H1 (cell line): ENCODE data around the gene AP1G2. TPM values are rescaled to one million over a fixed set of nuclear protein-coding genes. Genes with fewer than 3 reads are reported as not detected.

Source experiments
- CTCF ChIA-PET: fragments of 300-600 bp; sonication (Branson Sonifier 250); formaldehyde crosslinking; loops from one replicate; lab custom pipeline; 2021; ENCODE audit not compliant: partially characterized antibody; lab: Charles Lee
- POLR2A ChIA-PET: fragments of 300-600 bp; sonication (Branson Sonifier 250); formaldehyde crosslinking; loops from one replicate; lab custom pipeline; 2021; ENCODE audit warnings: inconsistent platforms; ENCODE audit not compliant: partially characterized antibody; lab: Charles Lee
- DNase-seq, 2 experiments: peaks; one replicate each; pipeline versions ENCODE4 v3.0.0 to v3.0.0-alpha.2; 2010 to 2022; ENCODE audit warnings: low spot score in 2 of 2, low read depth in 1 of 2, mixed read lengths in 1 of 2
- FAIRE-seq: peaks from 2 replicates; lab custom pipeline; 2011; peaks lifted over from hg19 to GRCh38; lab: Jason Lieb, UNC
- H2AFZ ChIP-seq: 2 replicates; pipeline ENCODE4 v1.8.1; 2012; ENCODE audit warnings: low read length, inconsistent platforms
- H2AK5ac ChIP-seq: 2 replicates; pipeline ENCODE4 v1.6.1; 2013; ENCODE audit warnings: low read depth, low read length
- H2BK120ac ChIP-seq: replicated peaks from 2 replicates; pipeline ENCODE3; 2013; ENCODE audit warnings: low read depth, low read length, inconsistent platforms
- H2BK12ac ChIP-seq: 2 replicates; pipeline ENCODE4 v1.6.1; 2013; ENCODE audit warnings: low read depth, low read length
- H2BK15ac ChIP-seq: 2 replicates; pipeline ENCODE4 v1.6.1; 2013; ENCODE audit warnings: low read length
- H2BK20ac ChIP-seq: 2 replicates; pipeline ENCODE4 v1.6.1; 2013; ENCODE audit warnings: low read length
- H2BK5ac ChIP-seq: 2 replicates; pipeline ENCODE4 v1.6.1; 2013; ENCODE audit warnings: low read depth, low read length
- H3K14ac ChIP-seq: 2 replicates; pipeline ENCODE4 v1.6.1; 2013; ENCODE audit warnings: inconsistent platforms; ENCODE audit not compliant: insufficient read length
- H3K18ac ChIP-seq: 2 replicates; pipeline ENCODE4 v1.6.1; 2013; ENCODE audit warnings: low read length; ENCODE audit errors: extremely low read depth
- H3K23ac ChIP-seq: 2 replicates; pipeline ENCODE4 v1.6.1; 2013; ENCODE audit warnings: inconsistent platforms; ENCODE audit not compliant: insufficient read length
- H3K23me2 ChIP-seq: 2 replicates; pipeline ENCODE4 v1.6.1; 2013; ENCODE audit warnings: low read depth, low read length
- H3K27ac ChIP-seq: 2 replicates; pipeline ENCODE4 v1.6.1; 2011; ENCODE audit warnings: low read depth, low read length, inconsistent platforms
- H3K27me3 ChIP-seq, 4 experiments: replicated peaks in 1 of 4; 1 replicate in 1 of 4; 2 replicates in 3 of 4; pipeline versions ENCODE4 v1.6.1 to v1.8.1; 2011 to 2013; ENCODE audit warnings: low read length in 3 of 4, mild to moderate bottlenecking in 3 of 4, inconsistent platforms in 2 of 4, mixed read lengths in 2 of 4, moderate library complexity in 1 of 4; ENCODE audit not compliant: control insufficient read depth in 3 of 4, insufficient read depth in 3 of 4; ENCODE audit errors: extremely low read depth in 1 of 4
- H3K36me3 ChIP-seq, 4 experiments: 2 replicates each; pipeline versions ENCODE4 v1.6.1 to v1.8.1; 2011 to 2013; ENCODE audit warnings: mild to moderate bottlenecking in 4 of 4, low read length in 3 of 4, moderate library complexity in 2 of 4, control low read depth in 1 of 4, inconsistent platforms in 1 of 4; ENCODE audit not compliant: insufficient read depth in 4 of 4, control insufficient read depth in 2 of 4
- H3K4ac ChIP-seq: replicated peaks from 2 replicates; pipeline ENCODE3; 2013; ENCODE audit warnings: low read length, low read depth, mixed read lengths, inconsistent platforms; ENCODE audit not compliant: insufficient read length
- H3K4me1 ChIP-seq, 4 experiments: replicated peaks in 1 of 4; 1 replicate in 1 of 4; 2 replicates in 3 of 4; pipeline versions ENCODE4 v1.6.1 to v1.8.1; 2011 to 2013; ENCODE audit warnings: low read length in 3 of 4, inconsistent platforms in 2 of 4, mixed read lengths in 1 of 4; ENCODE audit not compliant: insufficient read depth in 4 of 4, control insufficient read depth in 3 of 4
- H3K4me2 ChIP-seq, 2 experiments: 2 replicates each; pipeline versions ENCODE4 v1.6.1 to v1.8.1; 2011 to 2013; ENCODE audit warnings: low read depth in 2 of 2, low read length in 2 of 2, control low read depth in 1 of 2, inconsistent platforms in 1 of 2, mild to moderate bottlenecking in 1 of 2; ENCODE audit not compliant: insufficient read depth in 1 of 2
- H3K4me3 ChIP-seq, 4 experiments: fragments of 200-600, 300-600 bp in 1 of 4; sonication (generic), shearing (Covaris generic), sonication (Bioruptor Twin) in 1 of 4; 2 replicates each; pipeline versions ENCODE4 v1.5.1 to v1.8.1; 2011 to 2016; ENCODE audit warnings: low read length in 4 of 4, low read depth in 3 of 4, control low read depth in 2 of 4, inconsistent platforms in 2 of 4, mild to moderate bottlenecking in 2 of 4, mixed read lengths in 1 of 4, moderate library complexity in 1 of 4; ENCODE audit not compliant: insufficient read depth in 2 of 4; ENCODE audit errors: extremely low read depth in 1 of 4
- H3K56ac ChIP-seq: replicated peaks from 2 replicates; pipeline ENCODE3; 2013; ENCODE audit warnings: low read depth, mild to moderate bottlenecking, mixed read lengths, low read length, inconsistent platforms; ENCODE audit not compliant: insufficient read length
- H3K79me1 ChIP-seq: 2 replicates; pipeline ENCODE4 v1.6.1; 2013; ENCODE audit warnings: low read depth, low read length, control low read depth
- H3K79me2 ChIP-seq, 2 experiments: 2 replicates each; pipeline versions ENCODE4 v1.6.1 to v1.8.1; 2012 to 2013; ENCODE audit warnings: low read length in 2 of 2, mild to moderate bottlenecking in 2 of 2, inconsistent platforms in 1 of 2; ENCODE audit not compliant: insufficient read depth in 2 of 2, control insufficient read depth in 1 of 2
- H3K9ac ChIP-seq, 4 experiments: replicated peaks in 1 of 4; 1 replicate in 1 of 4; 2 replicates in 3 of 4; pipeline versions ENCODE4 v1.6.1 to v1.8.1; 2011 to 2013; ENCODE audit warnings: low read depth in 3 of 4, low read length in 3 of 4, control low read depth in 2 of 4, mild to moderate bottlenecking in 2 of 4, moderate library complexity in 2 of 4, inconsistent platforms in 1 of 4; ENCODE audit errors: extremely low read depth in 1 of 4
- H3K9me3 ChIP-seq, 2 experiments: 2 replicates each; pipeline versions ENCODE4 v1.6.1 to v1.8.1; 2012 to 2013; ENCODE audit warnings: mild to moderate bottlenecking in 2 of 2, moderate library complexity in 2 of 2, control low read depth in 1 of 2, inconsistent platforms in 1 of 2, low read depth in 1 of 2, low read length in 1 of 2, mixed read lengths in 1 of 2; ENCODE audit not compliant: insufficient read depth in 2 of 2
- H4K20me1 ChIP-seq, 2 experiments: replicated peaks in 1 of 2; 2 replicates each; pipeline versions ENCODE3 to v1.8.1; 2011 to 2013; ENCODE audit warnings: inconsistent platforms in 2 of 2, low read length in 2 of 2, mild to moderate bottlenecking in 1 of 2; ENCODE audit not compliant: insufficient read depth in 2 of 2, control insufficient read depth in 1 of 2
- H4K5ac ChIP-seq: 2 replicates; pipeline ENCODE4 v1.6.1; 2013; ENCODE audit warnings: low read length, low read depth, mixed read lengths, inconsistent platforms; ENCODE audit not compliant: insufficient read length
- H4K8ac ChIP-seq: 2 replicates; pipeline ENCODE4 v1.8.0; 2013; ENCODE audit warnings: mild to moderate bottlenecking, moderate library complexity, low read length, inconsistent platforms; ENCODE audit not compliant: insufficient read depth; ENCODE audit errors: extremely low read depth
- H4K91ac ChIP-seq: replicated peaks from 2 replicates; pipeline ENCODE3; 2013; ENCODE audit warnings: low read length, mixed read lengths, inconsistent platforms; ENCODE audit not compliant: insufficient read length
- BCL11A ChIP-seq, 2 experiments: IDR thresholded peaks; one replicate each; pipeline ENCODE4 v1.6.1; 2011; ENCODE audit warnings: low read depth in 2 of 2, low read length in 2 of 2, mild to moderate bottlenecking in 2 of 2
- EGR1 ChIP-seq: IDR thresholded peaks from 2 replicates; pipeline ENCODE4 v1.6.1; 2011; ENCODE audit warnings: low read depth, low read length, borderline replicate concordance
- FOSL1 ChIP-seq: IDR thresholded peaks from 2 replicates; pipeline ENCODE4 v1.6.1; 2011; ENCODE audit warnings: mild to moderate bottlenecking, low read depth, low read length, moderate library complexity; ENCODE audit not compliant: insufficient read depth
- HDAC2 ChIP-seq, 2 experiments: fragments of 300-600 bp in 1 of 2; sonication (generic) in 1 of 2; IDR thresholded peaks; 2 replicates each; pipeline ENCODE4 v1.6.1; 2011 to 2012; ENCODE audit warnings: low read depth in 2 of 2, low read length in 2 of 2, mild to moderate bottlenecking in 2 of 2, moderate library complexity in 2 of 2, borderline replicate concordance in 1 of 2, inconsistent platforms in 1 of 2
- TBP ChIP-seq: IDR thresholded peaks from 2 replicates; pipeline ENCODE4 v1.6.1; 2011; ENCODE audit warnings: low read depth, low read length, improper control_type of control experiment
- TEAD4 ChIP-seq: IDR thresholded peaks from 2 replicates; pipeline ENCODE4 v1.6.1; 2012; ENCODE audit warnings: low read depth, low read length, inconsistent platforms, mixed read lengths
- YY1 ChIP-seq: IDR thresholded peaks from 2 replicates; pipeline ENCODE4 v1.6.1; 2011; ENCODE audit warnings: low read depth, mild to moderate bottlenecking, low read length
- WGBS, 2 experiments: shearing (Covaris generic) in 1 of 2; methylation state at CpG; one replicate each; pipeline versions ENCODE4 v1.1.6 to v1.1.7; 2013 to 2015; ENCODE audit warnings: low lambda C conversion rate in 2 of 2, mixed read lengths in 2 of 2, inconsistent platforms in 1 of 2, low coverage in 1 of 2, missing lambda C conversion rate in 1 of 2; ENCODE audit not compliant: insufficient replicate concordance in 2 of 2, insufficient coverage in 1 of 2, insufficient read length in 1 of 2; ENCODE audit errors: extremely low coverage in 1 of 2, missing lambda C conversion rate in 1 of 2; 5-methylcytosine and 5-hydroxymethylcytosine counted together
- polyA plus RNA-seq, 7 experiments: library from polyadenylated mRNA; depleted of rRNA in 3 of 7; stranded (reverse) in 5 of 7; unstranded in 2 of 7; fragments of >200 nt in 5 of 7; fragments of 200-250 nt in 2 of 7; gene quantifications; 1 replicate in 5 of 7; 2 replicates in 1 of 7; 4 replicates in 1 of 7; pipeline versions ENCODE4 v1.2.1 to v1.2.3, GENCODE V29; 2011 to 2013; ENCODE audit warnings: missing spikeins in 2 of 7, mixed read lengths in 2 of 7
- total RNA-seq: library from RNA; stranded (reverse); fragmentation: NEBNext Ultra II Directional; extraction: Animal tissue kit (Norgen Biotek cat#: 25700); gene quantifications from 2 replicates; pipeline ENCODE4 v1.2.1, GENCODE V29; 2021
- TF ChIP-seq, protein P1 (sequence below): IDR thresholded peaks from 2 replicates; pipeline ENCODE4 v1.6.1; 2012; ENCODE audit warnings: inconsistent platforms
- TF ChIP-seq, protein P2 (sequence below): IDR thresholded peaks from 2 replicates; pipeline ENCODE4 v1.6.1; 2011; ENCODE audit warnings: low read depth, mild to moderate bottlenecking, low read length; ENCODE audit not compliant: insufficient read depth
- TF ChIP-seq, protein P3 (sequence below): IDR thresholded peaks from 2 replicates; pipeline ENCODE4 v1.6.1; 2012; ENCODE audit warnings: inconsistent platforms

Gene AP1G2
- total and polyA plus RNA-seq, 2 of the 8 experiments (the other 6 are each of a cell fraction or from before 2014, with no cell fraction given) = 70.9 to 134 TPM

DNA sequence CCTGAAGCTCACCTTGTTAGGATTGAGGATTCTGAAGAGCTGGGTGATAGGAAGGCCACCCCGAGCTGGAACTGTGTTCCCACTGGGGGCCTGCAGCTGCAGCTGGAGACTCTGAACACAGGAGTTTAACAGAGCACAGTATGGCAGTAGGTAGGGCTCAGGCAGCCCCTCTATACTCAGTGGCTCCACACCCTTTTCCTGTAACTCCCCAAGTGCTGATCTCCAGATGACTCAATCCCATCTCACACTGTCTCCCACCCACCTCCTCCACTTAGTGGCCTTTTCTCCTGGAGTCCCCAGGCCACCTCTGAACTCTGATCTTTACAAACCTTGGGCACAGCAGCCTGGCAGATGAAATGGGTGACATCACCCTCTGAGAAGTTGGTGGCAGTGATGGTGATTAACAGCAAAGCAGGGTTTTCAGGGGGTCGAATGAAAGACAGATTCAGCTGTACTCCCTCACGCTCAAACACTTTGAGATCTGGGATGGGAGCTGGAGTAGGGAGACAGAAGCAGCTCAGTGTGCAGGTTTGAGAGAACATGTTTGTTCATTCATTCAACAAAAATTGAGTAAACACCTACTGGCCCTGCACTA lies 7.6 kb downstream of the AP1G2 start:
- no peak overlapping the region for H3K18ac ChIP-seq
- no peaks in the 10 kb centered on the region for H3K27me3 ChIP-seq
- H3K79me2 ChIP-seq = peaks cover 0 to 19% of the 10 kb centered on the region in 2 experiments; a peak in 2 of 4 replicates
- H3K4me1 ChIP-seq = peaks cover 0 to 14% (median 8%) of the 10 kb centered on the region in 4 experiments; a peak in 6 of 7 replicates
- H2BK15ac ChIP-seq = no peak overlapping the region
- no peak overlapping the region for H2BK5ac ChIP-seq
- H3K14ac ChIP-seq = no peak overlapping the region
- H3K23me2 ChIP-seq = peaks cover 7% of the 10 kb centered on the region
- peak overlapping the region; percentile 35; the same call in 1 of the 2 replicates for H4K8ac ChIP-seq
- H3K23ac ChIP-seq = no peak overlapping the region
- DNase-seq (no peak), FAIRE-seq (no peak)
- no peak overlapping the region for H3K56ac ChIP-seq
- ChIA-PET POLR2A (interaction anchor here (1.0 to 52.7 kb wide), 4 partner anchors 7 to 81 kb away, joined by 3 to 1523 read pairs (median 492); partner anchors contain the start of genes AP1G2, NGDN and ZFHX2), CTCF (interaction anchor here (0.5 to 70.5 kb wide), 28 partner anchors 21 to 399 kb away, joined by 3 to 2092 read pairs (median 4); partner anchors contain the start of genes MYH7, NGDN and PPP1R3E)
- no peak overlapping the region for H3K9ac ChIP-seq
- no peak overlapping the region for H2BK120ac ChIP-seq
- no peak overlapping the region for H2AFZ ChIP-seq
- peaks cover 0 to 7% of the 10 kb centered on the region in 2 experiments for H4K20me1 ChIP-seq
- H4K5ac ChIP-seq = no peak overlapping the region
- H3K36me3 ChIP-seq = peaks cover 8 to 33% (median 15%) of the 10 kb centered on the region in 4 experiments; a peak in 7 of 8 replicates
- no peak overlapping the region for H2BK20ac ChIP-seq
- H3K9me3 ChIP-seq = no peaks in the 10 kb centered on the region
- H2AK5ac ChIP-seq = no peak overlapping the region
- no peak overlapping the region for H3K4ac ChIP-seq
- 0 out of 2 replicates have a peak, but pooled peaks cover 7% of the 10 kb centered on the region for H3K79me1 ChIP-seq
- H2BK12ac ChIP-seq = no peak overlapping the region
- no peak overlapping the region for H4K91ac ChIP-seq
- WGBS, 2 experiments = 76% methylated on average over 3 of the region's 3 CpGs; no CpG with 5 or more reads in 1 of the 2 experiments
- H3K27ac ChIP-seq = no peak overlapping the region
- TF ChIP-seq HDAC2 (IDR thresholded peaks at IDR 0.05; ENCODE audit: borderline replicate concordance in 1 of 2, low read depth in 2 of 2, low read length in 2 of 2) (no peak), YY1 (no peak), TBP (no peak), FOSL1 (no peak), EGR1 (no peak), BCL11A (IDR thresholded peaks at IDR 0.05; ENCODE audit: low read depth in 2 of 2, low read length in 2 of 2) (no peak), TEAD4 (no peak)
- TF ChIP-seq, protein P1, sequence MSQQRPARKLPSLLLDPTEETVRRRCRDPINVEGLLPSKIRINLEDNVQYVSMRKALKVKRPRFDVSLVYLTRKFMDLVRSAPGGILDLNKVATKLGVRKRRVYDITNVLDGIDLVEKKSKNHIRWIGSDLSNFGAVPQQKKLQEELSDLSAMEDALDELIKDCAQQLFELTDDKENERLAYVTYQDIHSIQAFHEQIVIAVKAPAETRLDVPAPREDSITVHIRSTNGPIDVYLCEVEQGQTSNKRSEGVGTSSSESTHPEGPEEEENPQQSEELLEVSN = no peak
- TF ChIP-seq, protein P2, sequence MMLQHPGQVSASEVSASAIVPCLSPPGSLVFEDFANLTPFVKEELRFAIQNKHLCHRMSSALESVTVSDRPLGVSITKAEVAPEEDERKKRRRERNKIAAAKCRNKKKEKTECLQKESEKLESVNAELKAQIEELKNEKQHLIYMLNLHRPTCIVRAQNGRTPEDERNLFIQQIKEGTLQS = no peak
- TF ChIP-seq, protein P3, sequence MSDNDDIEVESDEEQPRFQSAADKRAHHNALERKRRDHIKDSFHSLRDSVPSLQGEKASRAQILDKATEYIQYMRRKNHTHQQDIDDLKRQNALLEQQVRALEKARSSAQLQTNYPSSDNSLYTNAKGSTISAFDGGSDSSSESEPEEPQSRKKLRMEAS = no peak
- no peak overlapping the region for H3K4me2 ChIP-seq
- no peak overlapping the region for H3K4me3 ChIP-seq
